ENCODE measurements around the gene FGA.

FGA gene

GRCh38 chr4:154589296-154590197 lies 995 bp downstream of the FGA start:
- Histone ChIP-seq H3K4me2 (ENCODE audit: low read length) (no peak overlapping the region), H3K4me1 (ENCODE audit: control insufficient read depth, insufficient read depth, low read length) (no peaks in the 10 kb centered on the region), H3K9ac (ENCODE audit: low read depth, low read length) (no peak overlapping the region), H3K36me3 (ENCODE audit: insufficient read depth, low read length) (no peaks in the 10 kb centered on the region), H3K4me3 (ENCODE audit: low read length) (no peak overlapping the region), H3K27me3 (ENCODE audit: control insufficient read depth, insufficient read depth, low read length) (peaks cover 30% of the 10 kb centered on the region), H3K9me3 (replicated peaks; ENCODE audit: low read length) (no peaks in the 10 kb centered on the region)

DNA sequence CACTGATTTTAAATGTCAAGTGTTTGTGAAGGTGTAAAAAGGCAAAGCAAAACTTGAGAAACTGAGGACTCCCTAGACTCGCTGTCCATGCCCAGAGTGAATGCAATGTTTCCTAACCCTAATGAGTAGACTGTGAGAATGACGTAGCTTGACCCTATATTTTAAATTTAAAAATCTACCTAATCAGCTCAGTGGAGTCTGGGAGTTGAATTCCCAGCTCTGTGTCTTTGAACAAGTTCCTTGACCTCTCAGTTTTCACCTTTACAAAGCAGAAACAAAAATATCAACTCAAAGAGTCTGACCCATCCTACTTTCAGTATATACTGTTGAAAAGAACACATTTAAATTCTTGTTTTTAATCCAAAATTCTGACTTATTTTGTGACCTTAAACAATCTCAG lies 2.3 kb downstream of the FGA start:
- no peaks in the 10 kb centered on the region for H3K4me1 ChIP-seq (ENCODE audit: control insufficient read depth, insufficient read depth, low read length)
- no peaks in the 10 kb centered on the region for H3K36me3 ChIP-seq (ENCODE audit: insufficient read depth, low read length)
- no peaks in the 10 kb centered on the region for H3K9me3 ChIP-seq (replicated peaks; ENCODE audit: low read length)
- H3K27me3 ChIP-seq (ENCODE audit: control insufficient read depth, insufficient read depth, low read length) = peaks cover 30% of the 10 kb centered on the region
- no peak overlapping the region for H3K9ac ChIP-seq (ENCODE audit: low read depth, low read length)
- no peak overlapping the region for H3K4me2 ChIP-seq (ENCODE audit: low read length)
- no peak overlapping the region for H3K4me3 ChIP-seq (ENCODE audit: low read length)

- Histone ChIP-seq H3K4me2 (ENCODE audit: low read length) (no peak overlapping the region), H3K4me1 (ENCODE audit: control insufficient read depth, insufficient read depth, low read length) (no peaks in the 10 kb centered on the region), H3K27me3 (ENCODE audit: control insufficient read depth, insufficient read depth, low read length) (peaks cover 32% of the 10 kb centered on the region), H3K36me3 (ENCODE audit: insufficient read depth, low read length) (no peaks in the 10 kb centered on the region), H3K9me3 (replicated peaks; ENCODE audit: low read length) (no peaks in the 10 kb centered on the region), H3K9ac (ENCODE audit: low read depth, low read length) (no peak overlapping the region), H3K4me3 (ENCODE audit: low read length) (no peak overlapping the region)
These were observed 4.1 kb downstream of the FGA start for GRCh38 chr4:154586296-154587033.

- no peaks in the 10 kb centered on the region for H3K36me3 ChIP-seq (ENCODE audit: insufficient read depth, low read length)
- H3K9me3 ChIP-seq (replicated peaks; ENCODE audit: low read length) = no peaks in the 10 kb centered on the region
- no peaks in the 10 kb centered on the region for H3K4me1 ChIP-seq (ENCODE audit: control insufficient read depth, insufficient read depth, low read length)
- H3K9ac ChIP-seq (ENCODE audit: low read depth, low read length) = no peak overlapping the region
- no peak overlapping the region for H3K4me3 ChIP-seq (ENCODE audit: low read length)
- H3K27me3 ChIP-seq (ENCODE audit: control insufficient read depth, insufficient read depth, low read length) = peaks cover 32% of the 10 kb centered on the region
- no peak overlapping the region for H3K4me2 ChIP-seq (ENCODE audit: low read length)
These were observed 5.0 kb downstream of the FGA start for GRCh38 chr4:154585369-154586018.

DNA sequence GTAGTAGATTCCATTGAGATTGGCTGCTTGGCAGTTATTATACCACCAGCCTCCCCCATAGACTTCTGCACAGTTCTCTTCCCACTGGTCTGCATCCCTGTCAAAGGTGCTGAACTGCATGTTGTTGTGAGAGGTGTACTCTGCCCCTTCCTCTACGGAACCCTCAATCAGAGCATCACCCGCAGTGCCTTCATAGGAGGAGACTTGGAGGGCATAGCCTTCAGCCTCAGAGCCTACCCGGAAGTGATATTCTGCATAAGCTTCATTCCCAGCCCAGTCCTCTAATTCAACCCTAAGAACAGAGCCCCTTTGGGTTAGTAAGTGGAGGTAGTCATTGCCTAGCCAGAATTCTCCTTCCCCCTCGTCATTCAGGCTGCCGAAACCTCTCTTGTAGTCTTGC lies 6.3 kb downstream of the FGA start:
- H3K9ac ChIP-seq (ENCODE audit: low read depth, low read length) = no peak overlapping the region
- no peaks in the 10 kb centered on the region for H3K36me3 ChIP-seq (ENCODE audit: insufficient read depth, low read length)
- H3K4me2 ChIP-seq (ENCODE audit: low read length) = no peak overlapping the region
- no peak overlapping the region for H3K4me3 ChIP-seq (ENCODE audit: low read length)
- H3K4me1 ChIP-seq (ENCODE audit: control insufficient read depth, insufficient read depth, low read length) = no peaks in the 10 kb centered on the region
- H3K9me3 ChIP-seq (replicated peaks; ENCODE audit: low read length) = no peaks in the 10 kb centered on the region
- peaks cover 26% of the 10 kb centered on the region for H3K27me3 ChIP-seq (ENCODE audit: control insufficient read depth, insufficient read depth, low read length)

DNA sequence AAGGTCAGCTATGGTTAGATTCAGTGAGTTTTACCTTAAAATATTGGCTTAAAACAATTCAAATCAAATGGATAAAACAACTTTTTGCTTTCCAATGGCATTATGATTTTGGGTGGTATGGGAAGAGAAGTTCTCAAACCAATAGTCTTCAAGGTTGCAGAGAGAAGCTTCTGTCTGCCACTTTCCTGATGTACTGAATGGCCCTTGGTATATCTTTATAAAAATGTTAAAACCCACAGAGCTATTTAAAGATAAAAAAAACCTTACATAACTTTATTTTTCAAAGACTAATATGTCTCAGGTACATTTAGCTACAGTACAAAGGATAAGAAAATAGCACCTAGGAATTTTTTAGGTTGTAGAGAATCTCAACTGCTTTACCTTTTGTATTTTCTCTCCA lies 6.9 kb downstream of the FGA start:
- Histone ChIP-seq H3K4me1 (ENCODE audit: control insufficient read depth, insufficient read depth, low read length) (no peaks in the 10 kb centered on the region), H3K4me2 (ENCODE audit: low read length) (no peak overlapping the region), H3K4me3 (ENCODE audit: low read length) (no peak overlapping the region), H3K9me3 (replicated peaks; ENCODE audit: low read length) (no peaks in the 10 kb centered on the region), H3K9ac (ENCODE audit: low read depth, low read length) (no peak overlapping the region), H3K27me3 (ENCODE audit: control insufficient read depth, insufficient read depth, low read length) (peaks cover 21% of the 10 kb centered on the region), H3K36me3 (ENCODE audit: insufficient read depth, low read length) (no peaks in the 10 kb centered on the region)

DNA sequence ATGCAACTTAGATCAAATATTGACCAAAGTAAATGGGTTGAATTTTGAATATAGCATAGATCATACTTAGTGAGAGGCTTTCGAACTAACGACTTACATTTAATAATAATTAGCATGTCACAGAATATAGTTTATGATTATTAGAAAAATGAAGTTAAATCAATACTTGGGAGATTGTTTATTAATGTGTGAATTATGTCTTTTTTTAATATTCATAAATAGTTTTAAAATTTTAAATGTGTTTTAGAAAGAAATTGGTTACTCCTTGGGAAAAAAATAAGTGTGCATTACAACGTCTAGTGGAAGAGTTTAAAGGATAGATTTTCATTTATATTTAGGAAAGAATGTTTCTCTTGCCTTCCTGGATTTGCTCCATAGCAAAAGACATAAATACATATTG lies 7.3 kb downstream of the FGA start:
- no peaks in the 10 kb centered on the region for H3K9me3 ChIP-seq (replicated peaks; ENCODE audit: low read length)

GRCh38 chr4:154582723-154583122 lies 7.8 kb downstream of the FGA start:
- Histone ChIP-seq H3K27me3 (ENCODE audit: control insufficient read depth, insufficient read depth, low read length) (peaks cover 15% of the 10 kb centered on the region), H3K4me2 (ENCODE audit: low read length) (no peak overlapping the region), H3K36me3 (ENCODE audit: insufficient read depth, low read length) (no peaks in the 10 kb centered on the region), H3K9me3 (replicated peaks; ENCODE audit: low read length) (no peaks in the 10 kb centered on the region), H3K9ac (ENCODE audit: low read depth, low read length) (no peak overlapping the region), H3K4me1 (ENCODE audit: control insufficient read depth, insufficient read depth, low read length) (no peaks in the 10 kb centered on the region), H3K4me3 (ENCODE audit: low read length) (no peak overlapping the region)

More for the DNA sequence above, 7.3 kb downstream of the FGA start:
- Histone ChIP-seq H3K36me3 (ENCODE audit: insufficient read depth, low read length) (no peaks in the 10 kb centered on the region), H3K27me3 (ENCODE audit: control insufficient read depth, insufficient read depth, low read length) (peaks cover 18% of the 10 kb centered on the region), H3K4me2 (ENCODE audit: low read length) (no peak overlapping the region), H3K4me1 (ENCODE audit: control insufficient read depth, insufficient read depth, low read length) (no peaks in the 10 kb centered on the region), H3K4me3 (ENCODE audit: low read length) (no peak overlapping the region), H3K9ac (ENCODE audit: low read depth, low read length) (no peak overlapping the region)

GRCh38 chr4:154579927-154580326 lies 10.6 kb downstream of the FGA start:
- H3K9me3 ChIP-seq (replicated peaks; ENCODE audit: low read length) = no peaks in the 10 kb centered on the region
- peaks cover 6% of the 10 kb centered on the region for H3K27me3 ChIP-seq (ENCODE audit: control insufficient read depth, insufficient read depth, low read length)
- H3K4me3 ChIP-seq (ENCODE audit: low read length) = no peak overlapping the region
- H3K4me2 ChIP-seq (ENCODE audit: low read length) = no peak overlapping the region
- no peak overlapping the region for H3K9ac ChIP-seq (ENCODE audit: low read depth, low read length)
- H3K4me1 ChIP-seq (ENCODE audit: control insufficient read depth, insufficient read depth, low read length) = no peaks in the 10 kb centered on the region
- no peaks in the 10 kb centered on the region for H3K36me3 ChIP-seq (ENCODE audit: insufficient read depth, low read length)

DNA sequence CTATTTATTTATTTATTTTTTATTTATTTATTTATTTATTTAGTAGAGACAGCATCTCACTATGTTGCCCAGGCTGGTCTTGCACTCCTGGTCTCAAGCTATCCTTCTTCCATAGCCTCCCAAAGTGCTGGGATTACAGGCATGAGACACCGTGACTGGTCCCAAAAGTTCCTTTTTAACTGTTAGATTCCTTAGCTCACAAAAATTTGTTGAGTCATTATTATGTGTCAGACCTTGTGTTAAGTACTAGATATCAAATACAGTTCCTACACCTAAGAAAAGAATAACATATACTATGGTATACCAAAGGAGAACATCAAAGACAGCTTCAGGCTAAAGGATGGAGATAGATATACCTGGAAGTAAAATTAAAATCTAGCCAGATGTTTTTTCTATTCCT lies 11.6 kb downstream of the FGA start:
- no peaks in the 10 kb centered on the region for H3K9me3 ChIP-seq (replicated peaks; ENCODE audit: low read length)
- peaks cover 6% of the 10 kb centered on the region for H3K27me3 ChIP-seq (ENCODE audit: control insufficient read depth, insufficient read depth, low read length)
- H3K4me1 ChIP-seq (ENCODE audit: control insufficient read depth, insufficient read depth, low read length) = no peaks in the 10 kb centered on the region
- H3K36me3 ChIP-seq (ENCODE audit: insufficient read depth, low read length) = no peaks in the 10 kb centered on the region
- H3K4me3 ChIP-seq (ENCODE audit: low read length) = no peak overlapping the region
- H3K9ac ChIP-seq (ENCODE audit: low read depth, low read length) = no peak overlapping the region
- no peak overlapping the region for H3K4me2 ChIP-seq (ENCODE audit: low read length)

- no peaks in the 10 kb centered on the region for H3K4me1 ChIP-seq (ENCODE audit: control insufficient read depth, insufficient read depth, low read length)
- H3K9ac ChIP-seq (ENCODE audit: low read depth, low read length) = no peak overlapping the region
- H3K36me3 ChIP-seq (ENCODE audit: insufficient read depth, low read length) = no peaks in the 10 kb centered on the region
- H3K9me3 ChIP-seq (replicated peaks; ENCODE audit: low read length) = no peaks in the 10 kb centered on the region
- H3K4me3 ChIP-seq (ENCODE audit: low read length) = no peak overlapping the region
- no peak overlapping the region for H3K4me2 ChIP-seq (ENCODE audit: low read length)
- H3K27me3 ChIP-seq (ENCODE audit: control insufficient read depth, insufficient read depth, low read length) = peaks cover 6% of the 10 kb centered on the region
These were observed 13.2 kb downstream of the FGA start for GRCh38 chr4:154577324-154577723.
